Astrocyte (in vitro differentiated cells and primary cell): ENCODE measurements around the gene ZC3H4. TPM values are rescaled to one million over a fixed set of nuclear protein-coding genes. Genes with fewer than 3 reads are reported as not detected.
A peak's percentile ranks its signal among the peaks of the same experiment; 100 is the strongest.

Experiments used
- DNase-seq: peaks from one replicate; pipeline ENCODE4 v3.0.0-alpha.2; 2010; ENCODE audit warnings: low read depth
- FAIRE-seq: peaks from 2 replicates; lab custom pipeline; 2011; peaks lifted over from hg19 to GRCh38; lab: Jason Lieb, UNC
- H2AFZ ChIP-seq: 2 replicates; pipeline ENCODE4 v1.6.0; 2012; ENCODE audit warnings: low read depth, low read length, inconsistent platforms
- H3K27ac ChIP-seq: 2 replicates; pipeline ENCODE4 v1.5.1; 2011; ENCODE audit warnings: low read depth, low read length, inconsistent platforms
- H3K27me3 ChIP-seq: 2 replicates; pipeline ENCODE4 v1.6.0; 2011; ENCODE audit warnings: low read length, inconsistent platforms; ENCODE audit not compliant: insufficient read depth
- H3K36me3 ChIP-seq: 2 replicates; pipeline ENCODE4 v1.5.1; 2011; ENCODE audit warnings: low read length, inconsistent platforms; ENCODE audit not compliant: insufficient read depth
- H3K4me1 ChIP-seq: 2 replicates; pipeline ENCODE4 v1.5.1; 2011; ENCODE audit warnings: low read length, inconsistent platforms; ENCODE audit not compliant: insufficient read depth
- H3K4me2 ChIP-seq: 2 replicates; pipeline ENCODE4 v1.6.0; 2012; ENCODE audit warnings: low read length, inconsistent platforms
- H3K4me3 ChIP-seq: 2 replicates; pipeline ENCODE4 v1.5.1; 2011; ENCODE audit warnings: low read depth, mild to moderate bottlenecking, low read length, inconsistent platforms; ENCODE audit not compliant: insufficient read depth
- H3K79me2 ChIP-seq: 2 replicates; pipeline ENCODE4 v1.6.0; 2012; ENCODE audit warnings: mild to moderate bottlenecking, low read length, inconsistent platforms; ENCODE audit not compliant: insufficient read depth
- H3K9ac ChIP-seq: 2 replicates; pipeline ENCODE4 v1.6.0; 2012; ENCODE audit warnings: mild to moderate bottlenecking, low read length, inconsistent platforms
- H3K9me3 ChIP-seq: 2 replicates; pipeline ENCODE4 v1.5.1; 2012; ENCODE audit warnings: low read depth, mild to moderate bottlenecking, low read length, inconsistent platforms; ENCODE audit not compliant: insufficient read depth
- H4K20me1 ChIP-seq: 2 replicates; pipeline ENCODE4 v1.6.0; 2012; ENCODE audit warnings: low read length, inconsistent platforms; ENCODE audit not compliant: insufficient read depth
- H3K27ac Mint-ChIP-seq: one replicate; pipeline ENCODE4 v1.8.0; 2021; ENCODE audit warnings: mild to moderate bottlenecking, mixed read lengths; ENCODE audit not compliant: unreplicated experiment
- H3K27me3 Mint-ChIP-seq: one replicate; pipeline ENCODE4 v1.8.0; 2021; ENCODE audit warnings: low read depth, mixed read lengths; ENCODE audit not compliant: unreplicated experiment
- H3K36me3 Mint-ChIP-seq: one replicate; pipeline ENCODE4 v1.8.0; 2021; ENCODE audit warnings: low read depth, mixed read lengths; ENCODE audit not compliant: unreplicated experiment
- H3K4me1 Mint-ChIP-seq: one replicate; pipeline ENCODE4 v1.8.0; 2021; ENCODE audit warnings: low read depth, mixed read lengths; ENCODE audit not compliant: unreplicated experiment
- H3K4me3 Mint-ChIP-seq: one replicate; pipeline ENCODE4 v1.8.0; 2021; ENCODE audit warnings: mild to moderate bottlenecking, moderate library complexity, mixed read lengths; ENCODE audit not compliant: unreplicated experiment
- H3K9me3 Mint-ChIP-seq: one replicate; pipeline ENCODE4 v1.8.0; 2021; ENCODE audit warnings: mild to moderate bottlenecking, mixed read lengths; ENCODE audit not compliant: unreplicated experiment
- CTCF ChIP-seq: IDR thresholded peaks from 2 replicates; pipeline ENCODE4 v1.5.1; 2011; ENCODE audit warnings: low read depth, mild to moderate bottlenecking, inconsistent platforms, low read length, moderate library complexity; ENCODE audit not compliant: insufficient read depth
- EZH2 ChIP-seq: IDR thresholded peaks from 2 replicates; pipeline ENCODE4 v1.6.1; 2012; ENCODE audit warnings: mild to moderate bottlenecking, low read length, inconsistent platforms; ENCODE audit not compliant: insufficient read depth
- total RNA-seq: library from RNA; stranded (reverse); gene quantifications from 2 replicates; pipeline ENCODE4 v1.2.1, GENCODE V29; 2021

The ZC3H4 gene
- total RNA-seq, 1 donor from 2014 or later = 42.3 TPM

GRCh38 chr19:47107953-47108746 is 5.4 kb downstream of the ZC3H4 start:
- DNase-seq (peak; percentile 60), FAIRE-seq (no peak)
- no peak for TF ChIP-seq EZH2
- no peak for TF ChIP-seq CTCF
- H3K27me3 Mint-ChIP-seq = no peaks in the 10 kb centered on the region
- H3K4me3 ChIP-seq = peak overlapping the region; percentile 12
- no peak overlapping the region for H2AFZ ChIP-seq
- peak overlapping the region; percentile 61 for H3K27ac ChIP-seq
- H3K9ac ChIP-seq = peak overlapping the region; percentile 60
- no peaks in the 10 kb centered on the region for H3K36me3 ChIP-seq
- peaks cover 83% of the 10 kb centered on the region for H3K79me2 ChIP-seq
- H3K4me2 ChIP-seq = peak overlapping the region; percentile 98
- H3K9me3 Mint-ChIP-seq = no peaks in the 10 kb centered on the region
- peaks cover 4% of the 10 kb centered on the region for H3K36me3 Mint-ChIP-seq
- H3K4me1 ChIP-seq = peaks cover 43% of the 10 kb centered on the region
- peaks cover 37% of the 10 kb centered on the region for H3K4me1 Mint-ChIP-seq
- no peaks in the 10 kb centered on the region for H3K9me3 ChIP-seq
- peak overlapping the region; percentile 43 for H3K27ac Mint-ChIP-seq
- H3K4me3 Mint-ChIP-seq = peak overlapping the region; percentile 28
- H4K20me1 ChIP-seq = peaks cover 45% of the 10 kb centered on the region
- H3K27me3 ChIP-seq = no peaks in the 10 kb centered on the region

GRCh38 chr19:47107202-47107952 is 6.2 kb downstream of the ZC3H4 start:
- H2AFZ ChIP-seq = no peak overlapping the region
- peak overlapping the region; percentile 98 for H3K4me2 ChIP-seq
- Mint-ChIP-seq H3K9me3 (no peaks in the 10 kb centered on the region), H3K36me3 (peaks cover 4% of the 10 kb centered on the region), H3K27ac (peak overlapping the region; percentile 37), H3K4me1 (peaks cover 43% of the 10 kb centered on the region), H3K4me3 (peak overlapping the region; percentile 28), H3K27me3 (no peaks in the 10 kb centered on the region)
- H3K79me2 ChIP-seq = peaks cover 91% of the 10 kb centered on the region
- no peaks in the 10 kb centered on the region for H3K36me3 ChIP-seq
- no peaks in the 10 kb centered on the region for H3K27me3 ChIP-seq
- peak overlapping the region; percentile 61 for H3K27ac ChIP-seq
- peak overlapping the region; percentile 21 for H3K4me3 ChIP-seq
- H3K9me3 ChIP-seq = no peaks in the 10 kb centered on the region
- peak; percentile 19 for DNase-seq
- H4K20me1 ChIP-seq = peaks cover 52% of the 10 kb centered on the region
- H3K4me1 ChIP-seq = peaks cover 44% of the 10 kb centered on the region
- no peak for FAIRE-seq
- TF ChIP-seq CTCF (no peak), EZH2 (no peak)
- peak overlapping the region; percentile 60 for H3K9ac ChIP-seq
